NOMO-1 (cell line): Measurements from ENCODE around the gene IL9.

Experiments
- DNase-seq, 2 experiments: peaks; one replicate each; lab custom pipeline; 2025; ENCODE audit not compliant: unreplicated experiment in 2 of 2; lab: John Stamatoyannopoulos, UW

IL9 gene

GRCh38 chr5:135891791-135892190 is 3.9 kb downstream of the IL9 start:
- no peak for DNase-seq

- DNase-seq = no peak
Observed at GRCh38 chr5:135891268-135891667, 4.4 kb downstream of the IL9 start.

GRCh38 chr5:135890867-135891266 is 4.8 kb downstream of the IL9 start:
- DNase-seq = no peak

GRCh38 chr5:135890296-135890695 is 5.3 kb downstream of the IL9 start:
- no peak for DNase-seq

GRCh38 chr5:135887881-135888614 is 7.6 kb downstream of the IL9 start:
- no peak for DNase-seq

- peak in 1 of 2 experiments; percentile 59 for DNase-seq
Observed at GRCh38 chr5:135887447-135887864, 8.2 kb downstream of the IL9 start.

GRCh38 chr5:135886136-135886535 is 9.5 kb downstream of the IL9 start:
- no peak for DNase-seq

GRCh38 chr5:135885031-135885430 is 10.6 kb downstream of the IL9 start:
- DNase-seq = no peak

- no peak for DNase-seq
Observed at GRCh38 chr5:135883441-135883840, 12.2 kb downstream of the IL9 start.

- DNase-seq = no peak
Observed at GRCh38 chr5:135883026-135883425, 12.6 kb downstream of the IL9 start.

GRCh38 chr5:135881819-135882218 is 13.8 kb downstream of the IL9 start:
- DNase-seq = no peak

GRCh38 chr5:135881244-135881643 is 14.4 kb downstream of the IL9 start:
- DNase-seq = no peak

- no peak for DNase-seq
Observed at GRCh38 chr5:135880801-135881200, 14.8 kb downstream of the IL9 start.

- DNase-seq = no peak
Observed at GRCh38 chr5:135880278-135880677, 15.4 kb downstream of the IL9 start.

GRCh38 chr5:135879591-135879990 is 16.1 kb downstream of the IL9 start:
- no peak for DNase-seq

GRCh38 chr5:135878156-135878620 is 17.5 kb downstream of the IL9 start:
- DNase-seq = no peak

- no peak for DNase-seq
Observed at GRCh38 chr5:135877570-135878155, 18.0 kb downstream of the IL9 start.

- DNase-seq = no peak
Observed at GRCh38 chr5:135876146-135876545, 19.5 kb downstream of the IL9 start.

- no peak for DNase-seq
Observed at GRCh38 chr5:135875567-135875966, 20.1 kb downstream of the IL9 start.

GRCh38 chr5:135874461-135874860 is 21.2 kb downstream of the IL9 start:
- no peak for DNase-seq

- DNase-seq = no peak
Observed at GRCh38 chr5:135873831-135874230, 21.8 kb downstream of the IL9 start.

- no peak for DNase-seq
Observed at GRCh38 chr5:135871268-135871915, 24.2 kb downstream of the IL9 start.
